Stimulated activated CD4-positive, alpha-beta T cell treated with anti-CD3 and anti-CD28 coated beads, TNF-alpha, amount 100 ng/mL, for 48 hours (primary cell): ENCODE measurements around the gene DOCK6.
"Not testable (repeated sequence)": the region's sequence is repeated elsewhere in the genome, so short reads cannot be mapped to it uniquely, and the experiment has no call there.

Experiments used
- DNase-seq, 3 donors: peaks; one replicate each; pipeline ENCODE4 v3.0.0-alpha.2; 2020; ENCODE audit warnings: low read depth in 3 of 3

The DOCK6 gene

DNA sequence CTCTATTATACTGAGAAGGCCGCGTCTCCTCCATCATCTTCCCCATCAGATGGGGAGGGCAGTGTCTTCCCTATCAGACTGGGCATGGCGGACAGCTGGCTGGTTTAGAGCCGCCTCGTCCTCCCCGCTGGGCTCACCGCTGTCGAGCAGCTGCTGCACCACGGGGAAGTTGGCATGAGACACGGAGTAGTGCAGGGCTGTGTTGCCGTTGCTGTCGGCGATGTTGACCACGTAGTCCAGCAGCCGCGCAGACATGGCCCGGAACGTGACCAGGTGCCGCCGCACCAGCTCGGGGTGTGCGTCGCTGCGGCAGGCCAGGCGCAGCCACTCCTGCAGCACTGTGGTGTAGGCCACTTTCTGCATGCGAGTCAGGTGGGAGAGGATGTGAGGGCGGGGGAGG, 88.0 kb downstream of the DOCK6 start:
- DNase-seq: no peak

- DNase-seq: no peak
Measured at GRCh38 chr19:11173516-11174155, 88.7 kb downstream of the DOCK6 start.

DNA sequence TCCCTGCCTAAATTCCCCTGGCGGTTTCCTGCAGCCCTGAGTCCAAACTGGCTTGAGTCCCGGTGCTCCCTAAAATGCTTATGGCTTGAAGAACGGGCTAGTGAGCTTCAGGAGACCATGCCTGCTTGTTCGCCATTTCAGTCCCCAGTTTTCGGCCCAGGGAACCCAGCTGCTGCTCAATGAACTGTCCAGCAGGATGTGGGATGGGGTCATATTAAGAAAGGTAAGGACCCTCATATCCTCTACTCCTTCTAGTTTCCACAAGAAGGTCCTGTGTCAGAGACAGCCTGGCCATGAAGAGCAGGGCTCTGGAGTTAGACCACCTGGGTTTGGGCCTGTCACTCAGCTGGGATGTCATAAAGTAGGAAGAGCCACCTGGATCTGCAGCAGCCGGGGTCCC, 89.7 kb downstream of the DOCK6 start:
- DNase-seq: no peak

DNA sequence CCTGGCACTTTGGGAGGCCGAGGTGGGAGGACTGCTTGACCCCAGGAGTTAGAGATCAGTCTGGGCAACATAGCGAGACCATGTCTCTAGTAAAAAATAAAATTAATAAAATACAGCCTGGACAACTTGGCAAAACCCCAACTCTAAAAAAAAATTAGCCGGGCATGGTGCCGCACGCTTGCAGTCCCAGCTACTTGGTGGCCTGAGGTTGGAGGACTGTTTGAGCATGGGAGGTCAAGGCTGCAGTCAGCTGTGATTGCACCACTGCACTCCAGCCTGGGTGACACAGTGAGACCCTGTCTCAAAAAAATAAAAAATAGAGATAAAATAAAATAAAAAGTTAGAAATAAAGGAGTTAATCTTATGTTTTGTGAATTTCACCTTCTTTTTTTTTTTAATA, 91.2 kb downstream of the DOCK6 start:
- no peak for DNase-seq

- DNase-seq: no peak
Measured at GRCh38 chr19:11169896-11170678, 92.2 kb downstream of the DOCK6 start.

DNA sequence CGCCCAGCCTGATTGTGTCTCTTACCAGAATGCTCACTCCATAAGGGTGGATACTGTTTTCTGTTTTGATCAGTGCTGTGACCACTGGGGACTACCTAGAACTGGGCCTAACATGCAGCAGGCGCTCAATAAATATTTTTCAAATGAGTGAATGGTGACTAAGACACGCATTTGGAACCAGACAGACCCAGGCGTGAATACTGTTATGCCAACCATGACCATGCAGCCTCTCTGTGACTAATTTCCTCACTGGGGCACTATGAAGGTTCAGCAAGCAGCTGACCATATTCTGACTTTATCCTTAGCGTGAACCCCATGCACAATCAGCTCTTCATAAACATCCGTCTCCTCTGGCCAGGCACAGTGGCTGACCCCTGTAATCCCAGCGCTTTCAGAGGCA, 93.8 kb downstream of the DOCK6 start:
- no peak for DNase-seq

- no peak for DNase-seq
Measured at GRCh38 chr19:11166281-11167142, 95.8 kb downstream of the DOCK6 start.

- DNase-seq: no peak
Measured at GRCh38 chr19:11165486-11166030, 96.8 kb downstream of the DOCK6 start.

DNA sequence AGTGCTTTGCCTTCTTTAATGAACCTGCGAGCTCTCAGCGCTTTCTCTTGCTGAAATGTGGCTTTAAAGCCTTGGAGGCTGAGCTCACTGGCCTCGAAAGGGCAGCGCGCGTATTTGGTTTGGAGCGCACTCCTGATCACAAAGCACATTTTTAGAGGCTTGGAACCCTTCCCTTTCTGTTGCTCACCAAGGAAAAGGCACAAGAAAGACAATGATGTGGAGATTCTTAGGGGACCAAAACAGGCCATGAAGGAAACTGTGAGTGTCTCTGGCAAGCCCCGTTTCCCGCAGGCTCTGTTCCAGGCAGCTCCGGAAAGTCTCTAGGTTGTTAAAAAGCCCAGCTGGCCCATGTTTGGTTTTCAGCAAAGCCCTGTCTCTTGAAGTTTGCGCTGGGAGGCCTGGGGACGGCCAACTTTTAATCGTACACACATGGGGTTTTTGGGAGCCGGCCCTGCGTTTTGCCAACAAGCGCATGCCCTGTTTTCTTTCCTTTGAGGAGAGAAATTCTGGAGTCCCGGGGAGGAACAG, 97.4 kb downstream of the DOCK6 start:
- no peak for DNase-seq

DNA sequence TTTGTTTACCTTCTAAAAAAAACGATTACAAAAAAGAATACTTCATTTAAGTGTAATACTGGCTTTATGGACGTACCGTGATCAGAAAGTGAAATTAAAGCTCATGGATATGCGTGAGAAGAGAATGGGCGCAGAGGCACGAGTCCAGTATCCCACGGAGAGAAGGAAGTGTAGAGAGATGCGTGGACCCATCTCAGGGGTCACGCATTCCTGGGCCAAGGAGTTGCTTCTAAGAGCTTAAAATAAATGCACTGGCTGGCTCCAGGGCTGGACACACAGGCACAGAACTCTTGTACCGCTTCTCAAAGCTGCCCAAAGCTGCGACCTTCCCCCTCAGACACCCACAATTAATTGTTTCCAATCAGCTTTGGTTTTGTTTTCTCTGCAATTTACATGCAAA, 98.0 kb downstream of the DOCK6 start:
- no peak for DNase-seq

DNA sequence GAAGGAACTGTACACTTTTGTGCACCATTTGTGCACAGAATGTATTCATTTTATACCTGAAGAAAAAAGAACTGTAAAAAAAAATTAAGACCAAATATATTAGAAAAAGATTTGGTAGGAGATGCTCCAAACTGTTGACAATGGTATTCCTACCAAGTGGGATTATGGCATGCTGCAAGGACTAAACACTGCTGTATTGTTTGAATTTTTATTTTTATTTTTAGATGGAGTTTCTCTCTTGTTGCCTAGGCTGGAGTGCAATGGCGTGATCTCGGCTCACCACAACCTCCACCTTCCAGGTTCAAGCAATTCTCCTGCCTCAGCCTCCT, 101.9 kb downstream of the DOCK6 start:
- DNase-seq: not testable (repeated sequence)

GRCh38 chr19:11159598-11160439, 102.5 kb downstream of the DOCK6 start:
- no peak for DNase-seq

DNA sequence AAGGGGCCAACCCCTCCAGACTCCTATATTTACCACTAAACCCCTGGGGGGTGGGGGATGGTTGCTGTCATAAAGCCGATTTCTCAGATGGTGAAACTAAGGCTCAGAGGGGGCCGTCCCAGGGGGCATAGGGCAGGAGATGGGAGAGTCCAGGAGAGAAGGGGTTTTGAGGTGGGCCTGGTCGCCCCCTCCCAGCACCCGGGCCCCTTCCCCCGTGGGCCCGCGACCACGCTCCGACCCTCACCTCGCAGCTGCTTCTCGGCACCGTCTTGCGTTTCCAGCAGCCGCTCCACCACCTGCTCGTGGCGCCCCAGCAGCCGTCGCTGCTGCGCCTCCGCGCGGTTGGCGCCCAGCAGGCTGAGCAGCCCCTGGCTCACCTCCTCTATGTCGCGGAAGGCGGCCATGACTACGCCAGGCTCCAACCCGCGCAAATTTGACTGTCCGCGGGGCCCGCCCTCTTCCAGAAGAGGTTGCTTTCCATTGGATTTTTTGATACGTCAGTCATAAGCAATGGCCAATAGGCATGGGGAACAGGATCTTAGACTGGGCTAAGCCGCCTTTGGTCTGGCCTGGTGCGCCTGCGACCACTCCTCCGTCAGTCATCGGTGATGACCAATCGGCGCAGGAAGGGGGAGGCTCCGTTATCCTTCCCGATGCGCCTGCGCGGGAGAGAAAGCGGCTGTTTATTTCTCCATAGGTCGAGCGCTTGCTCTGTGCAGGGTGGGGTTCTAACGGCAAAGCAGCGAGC, 106.8 kb downstream of the DOCK6 start, which contains the start of gene SPC24:
Gene SPC24 (minus strand): TSS at position 410 of the 748 bp plus-strand sequence. CDS start 6 bp downstream, at position 404.
- peak; percentile 82 to 94 (median 88) for DNase-seq

- DNase-seq: no peak
Measured at GRCh38 chr19:11154683-11155047, 107.7 kb downstream of the DOCK6 start.

GRCh38 chr19:11152318-11153062, 109.8 kb downstream of the DOCK6 start:
- DNase-seq: no peak

DNA sequence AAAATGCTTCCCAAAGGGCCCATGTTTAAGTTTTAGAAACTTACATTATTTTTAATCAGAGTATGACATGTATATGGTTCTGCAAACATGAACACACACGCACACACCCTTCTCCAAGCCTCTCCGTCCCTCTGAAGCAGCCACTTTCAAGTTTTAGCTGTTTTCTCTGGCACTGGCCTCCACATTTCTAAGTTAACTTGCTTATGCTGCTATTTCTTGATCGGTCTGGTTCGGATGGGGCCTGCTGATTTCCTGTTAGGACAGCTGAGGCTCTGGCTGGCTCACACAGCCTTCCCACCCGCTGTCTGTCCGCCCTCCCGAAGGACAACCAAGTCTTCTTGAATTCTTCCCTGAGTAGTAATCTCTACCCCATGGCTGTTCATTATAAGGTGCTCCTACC, 111.1 kb downstream of the DOCK6 start:
- no peak for DNase-seq
